AG04450 (cell line): Measurements from ENCODE around the gene PSENEN. TPM values are rescaled to one million over a fixed set of nuclear protein-coding genes. Genes with fewer than 3 reads are reported as not detected.
A peak's percentile ranks its signal among the peaks of the same experiment; 100 is the strongest.

ENCODE experiments used
- CTCF ChIA-PET: fragments of 300-600, 350-600 bp; formaldehyde crosslinking; extraction: SDS; loops from one replicate; lab custom pipeline; 2022; ENCODE audit warnings: antibody characterized with exemption, inconsistent platforms; lab: Charles Lee
- POLR2A ChIA-PET: fragments of 350-600 bp; formaldehyde crosslinking; extraction: SDS; loops from one replicate; lab custom pipeline; 2021; ENCODE audit warnings: antibody characterized with exemption, inconsistent platforms; lab: Yijun Ruan, JAX
- DNase-seq: peaks from one replicate; pipeline ENCODE4 v3.0.0-alpha.2; 2011; ENCODE audit warnings: low read depth, low spot score
- H3K27ac ChIP-seq: one replicate; pipeline ENCODE4 v1.5.1; 2012; ENCODE audit warnings: low read depth, low read length, control low read depth
- H3K27me3 ChIP-seq: one replicate; pipeline ENCODE4 v1.6.0; 2012; ENCODE audit warnings: low read length; ENCODE audit not compliant: control insufficient read depth, insufficient read depth
- H3K4me3 ChIP-seq: 2 replicates; pipeline ENCODE4 v1.5.1; 2011; ENCODE audit warnings: mild to moderate bottlenecking, low read depth, low read length, control low read depth
- H3K9me3 ChIP-seq: 2 replicates; pipeline ENCODE4 v1.5.1; 2012; ENCODE audit warnings: low read length; ENCODE audit not compliant: control insufficient read depth, insufficient read depth
- CTCF ChIP-seq: IDR thresholded peaks from 2 replicates; pipeline ENCODE4 v1.5.1; 2011; ENCODE audit warnings: low read depth, low read length, control low read depth, inconsistent platforms
- polyA plus RNA-seq: library from polyadenylated mRNA; depleted of rRNA; stranded (reverse); fragments of >200 nt; gene quantifications from 2 replicates; pipeline ENCODE4 v1.2.3, GENCODE V29; 2011

PSENEN gene
- polyA plus RNA-seq, 1 experiment = 41.0 TPM

GRCh38 chr19:35776102-35776788 is 30.8 kb downstream of the PSENEN start:
- H3K27me3 ChIP-seq = no peaks in the 10 kb centered on the region
- CTCF ChIA-PET = no interaction called here
- no peaks in the 10 kb centered on the region for H3K9me3 ChIP-seq
- H3K27ac ChIP-seq = no peak overlapping the region
- POLR2A ChIA-PET = no interaction called here
- H3K4me3 ChIP-seq = peak overlapping the region; percentile 72
- DNase-seq = no peak
- no peak for TF ChIP-seq CTCF

GRCh38 chr19:35777086-35777841 is 31.8 kb downstream of the PSENEN start:
- POLR2A ChIA-PET = no interaction called here
- Histone ChIP-seq H3K9me3 (no peaks in the 10 kb centered on the region), H3K27me3 (no peaks in the 10 kb centered on the region), H3K27ac (no peak overlapping the region), H3K4me3 (no peak overlapping the region)
- DNase-seq = no peak
- CTCF ChIA-PET = no interaction called here
- TF ChIP-seq CTCF = no peak

GRCh38 chr19:35777961-35778360 is 32.5 kb downstream of the PSENEN start:
- DNase-seq = no peak
- Histone ChIP-seq H3K27me3 (no peaks in the 10 kb centered on the region), H3K4me3 (no peak overlapping the region), H3K9me3 (no peaks in the 10 kb centered on the region), H3K27ac (no peak overlapping the region)
- POLR2A ChIA-PET = no interaction called here
- CTCF ChIA-PET = no interaction called here
- TF ChIP-seq CTCF = no peak

GRCh38 chr19:35779033-35779432 is 33.6 kb downstream of the PSENEN start:
- H3K27me3 ChIP-seq = no peaks in the 10 kb centered on the region
- TF ChIP-seq CTCF = no peak
- H3K9me3 ChIP-seq = no peaks in the 10 kb centered on the region
- CTCF ChIA-PET = no interaction called here
- H3K4me3 ChIP-seq = no peak overlapping the region
- DNase-seq = no peak
- no peak overlapping the region for H3K27ac ChIP-seq
- POLR2A ChIA-PET = no interaction called here

- Histone ChIP-seq H3K9me3 (no peaks in the 10 kb centered on the region), H3K27ac (no peak overlapping the region), H3K27me3 (no peaks in the 10 kb centered on the region), H3K4me3 (no peak overlapping the region)
- no peak for TF ChIP-seq CTCF
- ChIA-PET POLR2A (no interaction called here), CTCF (no interaction called here)
- DNase-seq = no peak
These were observed 34.6 kb downstream of the PSENEN start for GRCh38 chr19:35780058-35780457.
